GM12873 (cell line): Measurements from ENCODE around the gene GSTM5.

ENCODE experiments used
- CTCF ChIP-seq: IDR thresholded peaks from 2 replicates; pipeline ENCODE4 v1.5.1; 2012; ENCODE audit warnings: low read depth, mild to moderate bottlenecking, moderate library complexity, low read length, control low read depth; ENCODE audit not compliant: insufficient read depth; ENCODE audit errors: missing control alignments

The GSTM5 gene

DNA sequence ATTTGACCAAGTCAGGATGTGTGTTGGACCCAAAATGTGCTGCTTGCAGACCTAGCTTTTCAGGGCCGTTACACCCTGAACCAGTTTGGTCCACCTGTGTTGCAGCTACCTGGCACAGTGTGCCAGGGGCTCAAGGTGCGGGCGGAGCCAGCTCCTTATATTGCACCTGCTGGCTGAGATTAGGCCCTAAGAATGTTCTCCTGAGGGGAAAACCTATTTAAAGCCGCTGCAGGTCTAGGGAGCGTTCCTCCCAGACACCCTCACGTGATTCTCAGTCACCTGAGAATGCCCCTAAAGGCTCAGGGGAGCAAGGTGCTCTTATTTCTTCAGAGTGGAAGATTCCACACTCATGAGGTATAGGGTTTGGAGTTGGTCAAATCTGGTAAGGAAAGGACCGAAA, 16.8 kb downstream of the GSTM5 start:
- TF ChIP-seq CTCF = no peak

GRCh38 chr1:109730666-109731065, 18.6 kb downstream of the GSTM5 start:
- TF ChIP-seq CTCF = no peak

DNA sequence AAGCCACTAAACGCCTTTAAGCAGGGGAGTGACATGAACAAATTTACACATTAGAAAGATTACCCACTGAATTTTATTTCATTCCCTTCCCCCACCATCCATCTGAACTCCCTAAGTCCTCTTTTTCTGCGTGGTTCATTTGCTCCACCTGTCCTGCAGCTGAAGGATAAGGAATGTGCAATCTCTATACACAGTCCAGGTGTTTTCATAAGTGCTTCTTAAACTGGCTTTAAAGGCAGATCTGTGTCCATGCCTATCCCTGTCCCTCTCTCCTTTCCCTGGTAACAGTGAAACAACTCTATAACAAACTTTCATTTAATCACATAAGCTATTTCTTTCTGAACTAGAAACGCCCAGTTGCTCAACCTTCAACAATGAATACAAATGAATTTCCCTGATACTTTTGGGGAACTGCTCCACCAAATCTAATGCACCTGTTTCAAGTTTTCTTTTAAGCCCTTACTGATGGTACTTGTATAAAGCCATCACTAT, 20.4 kb downstream of the GSTM5 start:
- no peak for TF ChIP-seq CTCF

GRCh38 chr1:109733236-109733870, 21.3 kb downstream of the GSTM5 start:
- TF ChIP-seq CTCF = no peak

GRCh38 chr1:109739738-109740614, 27.9 kb downstream of the GSTM5 start:
- TF ChIP-seq CTCF = no peak

DNA sequence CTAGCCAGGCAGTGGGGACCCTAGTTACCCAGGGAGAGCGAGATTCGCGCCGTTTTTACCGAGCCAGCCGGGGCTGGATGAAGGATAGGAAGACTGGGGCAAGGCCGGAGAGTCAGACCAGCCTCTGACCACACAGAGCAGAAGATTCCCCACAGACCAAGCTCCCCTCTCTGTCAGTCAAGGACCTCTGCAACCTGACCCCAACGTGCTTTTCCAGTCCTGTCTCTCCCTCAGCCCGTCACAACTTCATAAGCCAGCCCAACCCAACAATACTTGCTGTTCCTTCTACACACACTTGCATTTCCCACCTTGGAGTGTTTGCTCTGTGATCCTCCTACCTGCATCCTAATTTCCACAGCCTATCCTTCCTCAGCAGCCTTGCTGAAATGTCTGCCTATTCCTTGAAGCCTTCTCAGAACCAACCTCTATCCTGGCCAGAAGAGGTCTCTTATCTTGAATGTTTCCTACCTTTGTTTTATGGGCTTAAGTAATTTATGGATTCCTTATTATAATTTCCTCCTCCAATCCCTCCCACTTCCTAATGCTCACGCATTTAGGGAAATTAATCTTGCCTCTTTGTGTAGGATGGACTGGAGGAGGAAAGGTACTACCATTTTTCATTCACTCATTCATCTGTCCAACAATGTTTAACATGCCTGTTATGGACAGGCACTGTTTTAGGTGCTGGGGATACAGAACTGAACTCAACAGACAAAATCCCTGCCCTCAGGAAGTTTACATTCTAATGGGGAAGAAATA, 28.7 kb downstream of the GSTM5 start, which contains the start of gene GSTM3:
Gene GSTM3, minus strand, starts transcription at position 424 of the 759 bp plus-strand sequence. CDS start 751 bp downstream, outside the sequence.
- no peak for TF ChIP-seq CTCF

DNA sequence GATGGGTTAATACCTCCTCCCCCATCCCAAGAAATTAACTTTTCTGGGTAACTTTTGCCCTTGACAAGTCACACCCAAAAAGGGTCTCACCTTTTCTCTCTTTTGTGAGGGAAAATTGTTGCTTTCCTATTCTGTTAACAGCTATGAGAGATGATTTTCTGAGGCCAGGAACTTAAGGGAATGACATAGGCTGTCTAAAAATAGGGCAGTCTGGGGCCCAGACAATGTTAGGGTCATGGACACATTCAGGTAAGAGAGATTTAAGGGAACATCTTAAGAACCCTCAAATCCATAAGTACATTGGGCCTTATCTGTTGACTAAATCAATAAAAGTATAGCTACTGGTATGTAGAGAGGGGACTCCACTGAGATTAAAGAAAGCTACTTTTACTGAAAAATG, 37.2 kb downstream of the GSTM5 start:
- no peak for TF ChIP-seq CTCF
